ENCODE data around the gene SIPA1L3. TPM values are rescaled to one million over a fixed set of nuclear protein-coding genes. Genes with fewer than 3 reads are reported as not detected.

Gene SIPA1L3
- total and polyA plus RNA-seq, 2 of the 13 experiments (the other 11 are each of a cell fraction or from before 2014, with no cell fraction given): 5.5 to 7.7 TPM

DNA sequence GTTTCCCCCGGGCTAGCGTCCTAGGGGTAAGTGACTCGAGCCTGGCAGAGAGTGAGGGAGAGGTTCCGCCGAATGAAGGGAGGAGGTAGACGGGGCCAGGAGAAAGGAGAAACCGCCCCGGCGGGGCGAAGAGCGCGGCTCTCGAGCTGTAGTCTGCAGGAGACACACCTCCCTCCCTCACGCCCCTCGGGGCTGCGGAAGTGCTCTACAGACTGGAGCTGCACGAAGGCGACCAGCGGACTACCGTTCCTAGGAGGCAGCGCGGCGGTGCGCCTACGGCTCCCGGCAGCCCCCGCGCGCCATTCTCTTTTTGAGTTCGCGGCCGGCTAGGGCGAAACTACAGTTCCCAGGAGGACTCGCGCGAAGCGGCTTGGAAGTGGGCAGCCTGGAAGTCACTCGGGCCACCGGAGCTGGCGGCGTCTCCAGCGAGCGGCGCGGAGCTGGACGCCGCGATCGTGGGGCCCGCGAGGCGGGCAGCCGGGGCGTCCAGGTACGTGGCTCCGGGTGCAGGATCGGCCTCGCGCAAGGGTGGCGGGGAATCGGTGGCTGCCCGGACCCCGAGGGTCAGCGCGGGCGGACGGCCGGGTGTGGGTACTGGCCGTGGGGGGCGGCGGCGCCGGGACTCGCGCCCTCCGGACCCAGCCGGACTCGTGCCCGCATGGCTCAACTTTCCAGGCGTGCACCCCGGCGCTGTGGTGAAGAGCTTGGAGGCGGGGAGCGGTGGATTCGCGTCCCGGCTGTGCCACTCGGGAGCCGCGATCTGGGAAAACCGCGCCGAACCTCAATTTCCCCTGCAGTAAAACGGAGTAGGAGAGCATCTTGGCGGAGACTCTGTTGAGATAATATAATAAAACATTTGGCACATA lies at the start of gene SIPA1L3 (continued):
- TF ChIP-seq, protein P1, sequence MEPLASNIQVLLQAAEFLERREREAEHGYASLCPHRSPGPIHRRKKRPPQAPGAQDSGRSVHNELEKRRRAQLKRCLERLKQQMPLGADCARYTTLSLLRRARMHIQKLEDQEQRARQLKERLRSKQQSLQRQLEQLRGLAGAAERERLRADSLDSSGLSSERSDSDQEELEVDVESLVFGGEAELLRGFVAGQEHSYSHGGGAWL (CRISPR knock-in tag; IDR thresholded peaks at IDR 0.05): no peak
- TF ChIP-seq MIER2 (CRISPR knock-in tag; IDR thresholded peaks at IDR 0.05) (no peak), CREB1 (IDR thresholded peaks at IDR 0.05) (0 out of 2 replicates have a peak, but pooled peaks have one; percentile 25), CREB1 (CRISPR knock-in tag; IDR thresholded peaks at IDR 0.05) (0 out of 2 replicates have a peak, but pooled peaks have one; percentile 16), GATAD1 (CRISPR knock-in tag; IDR thresholded peaks at IDR 0.05) (peak; percentile 79), EP300 (IDR thresholded peaks at IDR 0.05; ENCODE audit: low read depth in 2 of 2, low read length in 2 of 2) (no peak), EP300 (CRISPR knock-in tag; IDR thresholded peaks at IDR 0.05; ENCODE audit: borderline replicate concordance) (no peak), AKAP8 (CRISPR knock-in tag; IDR thresholded peaks at IDR 0.05) (no peak; the same call in 1 of the 2 replicates), ZNF567 (CRISPR knock-in tag; IDR thresholded peaks at IDR 0.05; ENCODE audit: borderline replicate concordance) (no peak), ARID3A (IDR thresholded peaks at IDR 0.05; ENCODE audit: low read depth, low read length) (no peak), GPBP1L1 (CRISPR knock-in tag; IDR thresholded peaks at IDR 0.05) (no peak), SMYD3 (CRISPR knock-in tag; IDR thresholded peaks at IDR 0.05) (no peak), ZNF20 (CRISPR knock-in tag; IDR thresholded peaks at IDR 0.05) (no peak), TOPORS (CRISPR knock-in tag; IDR thresholded peaks at IDR 0.05) (no peak), RXRB (CRISPR knock-in tag; IDR thresholded peaks at IDR 0.05; ENCODE audit: borderline replicate concordance) (no peak), ARNT2 (CRISPR knock-in tag; IDR thresholded peaks at IDR 0.05; ENCODE audit: low read depth) (0 out of 2 replicates have a peak, but pooled peaks have one; percentile 36), ZBTB4 (CRISPR knock-in tag; IDR thresholded peaks at IDR 0.05; ENCODE audit: borderline replicate concordance) (no peak), CREB3 (CRISPR knock-in tag; IDR thresholded peaks at IDR 0.05) (no peak), SYNCRIP (IDR thresholded peaks at IDR 0.05; ENCODE audit: insufficient read depth, low read depth, low read length) (no peak)
